ENCODE results near the gene FABP1.

FABP1 gene

GRCh38 chr2:88133875-88134274 is 6.0 kb upstream of the FABP1 start:
- DNase-seq (ENCODE audit: extremely low spot score): no peak
- POLR2A ChIA-PET: no interaction called here
- TF ChIP-seq FOXA1 (IDR thresholded peaks at IDR 0.05): no peak
- TF ChIP-seq NFRKB (IDR thresholded peaks at IDR 0.05): no peak
- TF ChIP-seq, protein P1, sequence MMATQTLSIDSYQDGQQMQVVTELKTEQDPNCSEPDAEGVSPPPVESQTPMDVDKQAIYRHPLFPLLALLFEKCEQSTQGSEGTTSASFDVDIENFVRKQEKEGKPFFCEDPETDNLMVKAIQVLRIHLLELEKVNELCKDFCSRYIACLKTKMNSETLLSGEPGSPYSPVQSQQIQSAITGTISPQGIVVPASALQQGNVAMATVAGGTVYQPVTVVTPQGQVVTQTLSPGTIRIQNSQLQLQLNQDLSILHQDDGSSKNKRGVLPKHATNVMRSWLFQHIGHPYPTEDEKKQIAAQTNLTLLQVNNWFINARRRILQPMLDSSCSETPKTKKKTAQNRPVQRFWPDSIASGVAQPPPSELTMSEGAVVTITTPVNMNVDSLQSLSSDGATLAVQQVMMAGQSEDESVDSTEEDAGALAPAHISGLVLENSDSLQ (IDR thresholded peaks at IDR 0.05): no peak
- no peak for TF ChIP-seq BHLHE40 (IDR thresholded peaks at IDR 0.05; ENCODE audit: borderline replicate concordance)
- no peak for TF ChIP-seq CTBP1 (IDR thresholded peaks at IDR 0.05; ENCODE audit: borderline replicate concordance)
- CTCF ChIA-PET: no interaction called here

- CTCF ChIA-PET: no interaction called here
These were observed 4.1 kb upstream of the FABP1 start for GRCh38 chr2:88131999-88132368.

GRCh38 chr2:88131201-88131998 is 3.5 kb upstream of the FABP1 start:
- POLR2A ChIA-PET: no interaction called here

More at GRCh38 chr2:88131999-88132368, 4.1 kb upstream of the FABP1 start:
- no peak for DNase-seq (ENCODE audit: extremely low spot score)
- no peak for TF ChIP-seq CTBP1 (IDR thresholded peaks at IDR 0.05; ENCODE audit: borderline replicate concordance)
- no peak for TF ChIP-seq L3MBTL2 (conservative IDR thresholded peaks at IDR 0.05)
- TF ChIP-seq ARNT (IDR thresholded peaks at IDR 0.05): no peak
- TF ChIP-seq LEF1 (IDR thresholded peaks at IDR 0.05; ENCODE audit: borderline replicate concordance): no peak
- TF ChIP-seq BHLHE40 (IDR thresholded peaks at IDR 0.05; ENCODE audit: borderline replicate concordance): no peak
- no peak for TF ChIP-seq TARDBP (IDR thresholded peaks at IDR 0.05)
- no peak for TF ChIP-seq ZNF384 (IDR thresholded peaks at IDR 0.05)
- TF ChIP-seq FOXA1 (IDR thresholded peaks at IDR 0.05): no peak
- TF ChIP-seq, protein P1 (IDR thresholded peaks at IDR 0.05): no peak
- no peak for TF ChIP-seq ELF4 (IDR thresholded peaks at IDR 0.05)
- no peak for TF ChIP-seq NFRKB (IDR thresholded peaks at IDR 0.05)
- no peak for TF ChIP-seq FOXM1 (IDR thresholded peaks at IDR 0.05; ENCODE audit: borderline replicate concordance)
- no peak for TF ChIP-seq SP1 (IDR thresholded peaks at IDR 0.05)
- no peak for TF ChIP-seq HDGF (IDR thresholded peaks at IDR 0.05; ENCODE audit: borderline replicate concordance)
- no peak for TF ChIP-seq SUZ12 (IDR thresholded peaks at IDR 0.05)
- no peak for TF ChIP-seq FOXK2 (IDR thresholded peaks at IDR 0.05)
- POLR2A ChIA-PET: no interaction called here

GRCh38 chr2:88129313-88129959 is 1.6 kb upstream of the FABP1 start:
- no peak for DNase-seq (ENCODE audit: extremely low spot score)
- TF ChIP-seq ARNT (IDR thresholded peaks at IDR 0.05): no peak
- TF ChIP-seq, protein P1 (IDR thresholded peaks at IDR 0.05): no peak
- TF ChIP-seq HDGF (IDR thresholded peaks at IDR 0.05; ENCODE audit: borderline replicate concordance): no peak
- POLR2A ChIA-PET: no interaction called here
- CTCF ChIA-PET: no interaction called here

More at GRCh38 chr2:88131201-88131998, 3.5 kb upstream of the FABP1 start:
- no peak for DNase-seq (ENCODE audit: extremely low spot score)
- CTCF ChIA-PET: interaction anchor here (0.5 to 1.5 kb wide), 2 partner anchors 61 to 71 kb away, joined by 3 to 4 read pairs; no protein-coding TSS in a partner anchor
- TF ChIP-seq LEF1 (IDR thresholded peaks at IDR 0.05; ENCODE audit: borderline replicate concordance) (no peak), SP1 (IDR thresholded peaks at IDR 0.05) (no peak), FOXA1 (IDR thresholded peaks at IDR 0.05) (no peak), BHLHE40 (IDR thresholded peaks at IDR 0.05; ENCODE audit: borderline replicate concordance) (no peak), FOXM1 (IDR thresholded peaks at IDR 0.05; ENCODE audit: borderline replicate concordance) (no peak), NFRKB (IDR thresholded peaks at IDR 0.05) (no peak), L3MBTL2 (conservative IDR thresholded peaks at IDR 0.05) (no peak), TARDBP (IDR thresholded peaks at IDR 0.05) (no peak)
- TF ChIP-seq, protein P1 (IDR thresholded peaks at IDR 0.05): no peak

DNA sequence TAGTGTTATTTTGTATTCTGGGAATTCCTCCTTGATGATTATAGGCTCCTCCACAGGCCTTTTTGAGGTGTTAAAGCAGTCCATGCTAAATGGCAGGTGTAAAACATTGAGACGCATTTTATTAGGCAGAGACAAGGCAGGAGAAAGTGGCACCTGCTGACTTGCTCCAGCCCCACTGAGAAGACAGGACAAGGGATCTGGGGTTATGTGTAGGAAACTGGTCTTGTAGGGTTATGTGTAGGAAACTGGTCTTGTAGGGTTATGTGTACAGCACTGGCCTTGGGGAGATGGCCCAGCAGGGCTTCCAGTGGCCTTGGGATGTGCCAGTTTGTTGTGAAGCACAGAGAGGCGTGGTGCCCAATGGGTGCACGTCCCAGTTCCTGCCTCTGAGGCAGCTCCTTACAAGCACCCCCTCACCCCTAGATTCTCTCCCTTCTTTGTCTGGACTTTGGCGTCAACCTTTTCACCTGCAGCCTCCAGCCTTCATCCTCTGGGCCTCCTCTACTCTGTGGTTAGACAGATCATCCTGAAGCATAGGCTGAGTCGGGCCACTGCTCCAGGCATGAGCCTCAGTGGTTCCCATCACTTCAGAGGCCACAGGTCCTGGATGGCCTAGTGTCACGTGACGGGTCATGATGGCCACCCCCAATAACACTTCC is 921 bp upstream of the FABP1 start:
- TF ChIP-seq FOXK2 (IDR thresholded peaks at IDR 0.05): no peak
- no peak for TF ChIP-seq FOXA1 (IDR thresholded peaks at IDR 0.05)
- no peak for TF ChIP-seq FOXM1 (IDR thresholded peaks at IDR 0.05; ENCODE audit: borderline replicate concordance)
- no peak for TF ChIP-seq LEF1 (IDR thresholded peaks at IDR 0.05; ENCODE audit: borderline replicate concordance)
- no peak for TF ChIP-seq L3MBTL2 (conservative IDR thresholded peaks at IDR 0.05)
- TF ChIP-seq ARNT (IDR thresholded peaks at IDR 0.05): no peak
- TF ChIP-seq ELF4 (IDR thresholded peaks at IDR 0.05): no peak
- no peak for TF ChIP-seq HDGF (IDR thresholded peaks at IDR 0.05; ENCODE audit: borderline replicate concordance)
- no peak for TF ChIP-seq CTBP1 (IDR thresholded peaks at IDR 0.05; ENCODE audit: borderline replicate concordance)
- no peak for TF ChIP-seq SP1 (IDR thresholded peaks at IDR 0.05)
- no peak for TF ChIP-seq BHLHE40 (IDR thresholded peaks at IDR 0.05; ENCODE audit: borderline replicate concordance)
- no peak for TF ChIP-seq SUZ12 (IDR thresholded peaks at IDR 0.05)
- TF ChIP-seq ZNF384 (IDR thresholded peaks at IDR 0.05): no peak
- no peak for TF ChIP-seq TARDBP (IDR thresholded peaks at IDR 0.05)
- ChIA-PET CTCF (no interaction called here), POLR2A (no interaction called here)
- no peak for DNase-seq (ENCODE audit: extremely low spot score)

All from HEK293T (cell line).